ENCODE measurements around the gene HMCN1.

GRCh38 chr1:185964946-185965345 is 230.8 kb downstream of the HMCN1 start:
- TF ChIP-seq, protein P1, sequence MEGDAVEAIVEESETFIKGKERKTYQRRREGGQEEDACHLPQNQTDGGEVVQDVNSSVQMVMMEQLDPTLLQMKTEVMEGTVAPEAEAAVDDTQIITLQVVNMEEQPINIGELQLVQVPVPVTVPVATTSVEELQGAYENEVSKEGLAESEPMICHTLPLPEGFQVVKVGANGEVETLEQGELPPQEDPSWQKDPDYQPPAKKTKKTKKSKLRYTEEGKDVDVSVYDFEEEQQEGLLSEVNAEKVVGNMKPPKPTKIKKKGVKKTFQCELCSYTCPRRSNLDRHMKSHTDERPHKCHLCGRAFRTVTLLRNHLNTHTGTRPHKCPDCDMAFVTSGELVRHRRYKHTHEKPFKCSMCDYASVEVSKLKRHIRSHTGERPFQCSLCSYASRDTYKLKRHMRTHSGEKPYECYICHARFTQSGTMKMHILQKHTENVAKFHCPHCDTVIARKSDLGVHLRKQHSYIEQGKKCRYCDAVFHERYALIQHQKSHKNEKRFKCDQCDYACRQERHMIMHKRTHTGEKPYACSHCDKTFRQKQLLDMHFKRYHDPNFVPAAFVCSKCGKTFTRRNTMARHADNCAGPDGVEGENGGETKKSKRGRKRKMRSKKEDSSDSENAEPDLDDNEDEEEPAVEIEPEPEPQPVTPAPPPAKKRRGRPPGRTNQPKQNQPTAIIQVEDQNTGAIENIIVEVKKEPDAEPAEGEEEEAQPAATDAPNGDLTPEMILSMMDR (IDR thresholded peaks at IDR 0.05) = no peak
- TF ChIP-seq POLR2A (IDR thresholded peaks at IDR 0.05) = no peak
